HG02938 (cell line): ENCODE results near the gene TIMM9.
"Not testable (repeated sequence)": the region's sequence is repeated elsewhere in the genome, so short reads cannot be mapped to it uniquely, and the experiment has no call there.

Experiments
- ATAC-seq: cut with Tn5 transposase; IDR thresholded peaks from one replicate; pipeline ENCODE4 v1.9.1; 2021; ENCODE audit warnings: mild to moderate bottlenecking, moderate library complexity; ENCODE audit not compliant: unreplicated experiment

The TIMM9 gene

GRCh38 chr14:58427281-58428117, at the start of gene TIMM9, which contains the start of gene KIAA0586:
TSS of gene TIMM9 (minus strand) at chr14:58427531. CDS start at chr14:58411945, 15,586 bp downstream.
TSS of gene KIAA0586 (plus strand) at chr14:58427719. CDS start at chr14:58428265, 546 bp downstream.
- ATAC-seq = peak; percentile 85

- no peak for ATAC-seq
Measured at GRCh38 chr14:58476320-58476719, 49.0 kb upstream of the TIMM9 start.

GRCh38 chr14:58469309-58469708, 42.0 kb upstream of the TIMM9 start:
- no peak for ATAC-seq

GRCh38 chr14:58467575-58467974, 40.2 kb upstream of the TIMM9 start:
- no peak for ATAC-seq

GRCh38 chr14:58466459-58466858, 39.1 kb upstream of the TIMM9 start:
- no peak for ATAC-seq

- no peak for ATAC-seq
Measured at GRCh38 chr14:58465421-58465820, 38.1 kb upstream of the TIMM9 start.

GRCh38 chr14:58464652-58465051, 37.3 kb upstream of the TIMM9 start:
- ATAC-seq = no peak

- no peak for ATAC-seq
Measured at GRCh38 chr14:58463147-58463546, 35.8 kb upstream of the TIMM9 start.

- no peak for ATAC-seq
Measured at GRCh38 chr14:58460772-58461171, 33.4 kb upstream of the TIMM9 start.

GRCh38 chr14:58455593-58456265, 28.4 kb upstream of the TIMM9 start:
- ATAC-seq = no peak

- no peak for ATAC-seq
Measured at GRCh38 chr14:58444627-58445026, 17.3 kb upstream of the TIMM9 start.

- no peak for ATAC-seq
Measured at GRCh38 chr14:58439476-58439875, 12.1 kb upstream of the TIMM9 start.

GRCh38 chr14:58430156-58430555, 2.8 kb upstream of the TIMM9 start:
- ATAC-seq = no peak

- ATAC-seq = no peak
Measured at GRCh38 chr14:58428118-58428683, 870 bp upstream of the TIMM9 start.

- ATAC-seq = peak; percentile 40
Measured at GRCh38 chr14:58426670-58427280, 556 bp downstream of the TIMM9 start.

- not testable (repeated sequence) for ATAC-seq
Measured at GRCh38 chr14:58416934-58417333, 10.4 kb downstream of the TIMM9 start.

- no peak for ATAC-seq
Measured at GRCh38 chr14:58415636-58416547, 11.4 kb downstream of the TIMM9 start.

GRCh38 chr14:58414845-58415244, 12.5 kb downstream of the TIMM9 start:
- no peak for ATAC-seq

GRCh38 chr14:58408681-58409215, 18.6 kb downstream of the TIMM9 start:
- no peak for ATAC-seq

- no peak for ATAC-seq
Measured at GRCh38 chr14:58401587-58401986, 25.7 kb downstream of the TIMM9 start.
